Adipocyte (in vitro differentiated cells): Measurements from ENCODE around the gene ALOX15B.

ENCODE experiments used
- DNase-seq: peaks from one replicate; pipeline ENCODE4 v3.0.0-alpha.2; 2015; ENCODE audit warnings: low read depth
- H3K27me3 ChIP-seq: replicated peaks from 2 replicates; pipeline ENCODE4 v1.7.0; 2013; ENCODE audit warnings: mild to moderate bottlenecking, low read length, moderate library complexity; ENCODE audit not compliant: control insufficient read depth, insufficient read depth
- H3K36me3 ChIP-seq: 2 replicates; pipeline ENCODE4 v1.7.0; 2013; ENCODE audit warnings: low read length, mild to moderate bottlenecking, moderate library complexity; ENCODE audit not compliant: control insufficient read depth, insufficient read depth, severe bottlenecking
- H3K4me1 ChIP-seq: 2 replicates; pipeline ENCODE4 v1.7.0; 2013; ENCODE audit warnings: mild to moderate bottlenecking, low read length, moderate library complexity; ENCODE audit not compliant: control insufficient read depth, insufficient read depth
- H3K4me3 ChIP-seq: 2 replicates; pipeline ENCODE4 v1.7.0; 2013; ENCODE audit warnings: mild to moderate bottlenecking, low read length, moderate library complexity
- H3K9ac ChIP-seq: 2 replicates; pipeline ENCODE4 v1.7.0; 2013; ENCODE audit warnings: mild to moderate bottlenecking, low read length, moderate library complexity
- H3K9me3 ChIP-seq: 2 replicates; pipeline ENCODE4 v1.7.0; 2013; ENCODE audit warnings: mild to moderate bottlenecking, low read length, moderate library complexity; ENCODE audit not compliant: control insufficient read depth

Gene ALOX15B, protein sequence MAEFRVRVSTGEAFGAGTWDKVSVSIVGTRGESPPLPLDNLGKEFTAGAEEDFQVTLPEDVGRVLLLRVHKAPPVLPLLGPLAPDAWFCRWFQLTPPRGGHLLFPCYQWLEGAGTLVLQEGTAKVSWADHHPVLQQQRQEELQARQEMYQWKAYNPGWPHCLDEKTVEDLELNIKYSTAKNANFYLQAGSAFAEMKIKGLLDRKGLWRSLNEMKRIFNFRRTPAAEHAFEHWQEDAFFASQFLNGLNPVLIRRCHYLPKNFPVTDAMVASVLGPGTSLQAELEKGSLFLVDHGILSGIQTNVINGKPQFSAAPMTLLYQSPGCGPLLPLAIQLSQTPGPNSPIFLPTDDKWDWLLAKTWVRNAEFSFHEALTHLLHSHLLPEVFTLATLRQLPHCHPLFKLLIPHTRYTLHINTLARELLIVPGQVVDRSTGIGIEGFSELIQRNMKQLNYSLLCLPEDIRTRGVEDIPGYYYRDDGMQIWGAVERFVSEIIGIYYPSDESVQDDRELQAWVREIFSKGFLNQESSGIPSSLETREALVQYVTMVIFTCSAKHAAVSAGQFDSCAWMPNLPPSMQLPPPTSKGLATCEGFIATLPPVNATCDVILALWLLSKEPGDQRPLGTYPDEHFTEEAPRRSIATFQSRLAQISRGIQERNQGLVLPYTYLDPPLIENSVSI

GRCh38 chr17:8038954-8039610 is at the start of gene ALOX15B:
ALOX15B (plus strand) TSS chr17:8039059; CDS start chr17:8039156, 97 bp downstream.
- H3K36me3 ChIP-seq = no peaks in the 10 kb centered on the region
- H3K4me3 ChIP-seq = peak within 1 kb of the TSS; percentile 75
- DNase-seq = no peak
- no peaks in the 10 kb centered on the region for H3K9me3 ChIP-seq
- peaks cover 3% of the 10 kb centered on the region for H3K27me3 ChIP-seq
- H3K4me1 ChIP-seq = peaks cover 31% of the 10 kb centered on the region
- H3K9ac ChIP-seq = peak within 1 kb of the TSS; percentile 78

GRCh38 chr17:7989781-7990655 is 48.8 kb upstream of the ALOX15B start:
- Histone ChIP-seq H3K4me1 (peaks cover 18% of the 10 kb centered on the region), H3K27me3 (no peaks in the 10 kb centered on the region), H3K9ac (peak overlapping the region; percentile 81), H3K9me3 (no peaks in the 10 kb centered on the region), H3K4me3 (peak overlapping the region; percentile 83), H3K36me3 (no peaks in the 10 kb centered on the region)
- peak; percentile 91 for DNase-seq

GRCh38 chr17:7992516-7992915 is 46.3 kb upstream of the ALOX15B start:
- Histone ChIP-seq H3K9me3 (no peaks in the 10 kb centered on the region), H3K27me3 (no peaks in the 10 kb centered on the region), H3K36me3 (no peaks in the 10 kb centered on the region), H3K9ac (no peak overlapping the region), H3K4me1 (peaks cover 7% of the 10 kb centered on the region), H3K4me3 (no peak overlapping the region)
- DNase-seq = no peak

GRCh38 chr17:7992924-7993323 is 45.9 kb upstream of the ALOX15B start:
- no peak overlapping the region for H3K4me3 ChIP-seq
- peaks cover 5% of the 10 kb centered on the region for H3K4me1 ChIP-seq
- H3K9me3 ChIP-seq = no peaks in the 10 kb centered on the region
- no peak overlapping the region for H3K9ac ChIP-seq
- DNase-seq = no peak
- no peaks in the 10 kb centered on the region for H3K36me3 ChIP-seq
- no peaks in the 10 kb centered on the region for H3K27me3 ChIP-seq

DNA sequence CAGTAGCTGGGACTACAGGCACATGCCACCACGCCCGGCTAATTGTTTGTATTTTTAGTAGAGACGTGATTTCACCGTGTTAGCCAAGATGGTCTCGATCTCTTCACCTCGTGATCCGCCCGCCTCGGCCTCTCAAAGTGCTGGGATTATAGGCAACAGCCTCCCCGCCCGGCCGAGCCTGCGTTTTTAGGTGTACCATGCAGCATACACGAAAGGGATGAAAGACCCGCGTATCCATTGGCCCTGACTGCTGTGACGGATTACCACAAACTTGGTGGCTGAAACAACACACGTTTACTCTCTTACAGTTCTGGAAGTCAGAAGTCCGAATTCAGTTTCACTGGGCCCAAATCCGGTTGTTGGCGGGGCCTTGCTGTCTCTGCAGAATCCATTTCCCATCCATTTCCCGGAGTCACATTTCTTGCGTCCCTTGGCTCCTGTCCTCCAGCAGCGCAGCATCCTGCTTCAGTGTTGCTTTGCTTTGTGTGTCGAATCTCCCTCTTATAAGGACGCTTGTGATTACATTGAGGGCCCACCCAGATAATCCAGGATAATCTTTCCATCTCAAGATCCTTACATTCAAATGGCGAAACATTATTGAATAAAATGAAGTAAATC is 44.8 kb upstream of the ALOX15B start:
- no peak overlapping the region for H3K9ac ChIP-seq
- no peaks in the 10 kb centered on the region for H3K9me3 ChIP-seq
- H3K4me3 ChIP-seq = no peak overlapping the region
- no peaks in the 10 kb centered on the region for H3K36me3 ChIP-seq
- H3K27me3 ChIP-seq = no peaks in the 10 kb centered on the region
- peaks cover 5% of the 10 kb centered on the region for H3K4me1 ChIP-seq
- DNase-seq = no peak

DNA sequence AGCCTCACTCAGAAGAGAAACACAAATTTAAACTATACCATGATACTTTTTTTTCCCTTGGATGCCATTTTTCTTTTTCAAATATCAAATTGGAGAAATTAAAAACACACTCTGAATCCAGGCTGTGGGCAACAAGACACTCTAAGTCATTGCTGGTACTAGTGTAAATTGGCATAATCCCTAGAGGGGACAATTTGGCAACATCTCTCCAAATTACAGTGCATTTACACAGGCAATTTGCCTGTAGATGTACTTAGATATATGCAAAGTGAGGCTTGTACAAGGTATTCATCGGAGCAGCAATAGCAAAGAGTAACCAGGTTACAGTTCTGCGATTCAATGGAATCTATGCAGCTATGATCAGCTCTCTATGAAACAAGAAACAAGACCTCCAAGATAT is 43.1 kb upstream of the ALOX15B start:
- H3K36me3 ChIP-seq = no peaks in the 10 kb centered on the region
- no peak overlapping the region for H3K9ac ChIP-seq
- no peaks in the 10 kb centered on the region for H3K27me3 ChIP-seq
- no peak for DNase-seq
- H3K4me3 ChIP-seq = no peak overlapping the region
- no peaks in the 10 kb centered on the region for H3K9me3 ChIP-seq
- H3K4me1 ChIP-seq = no peaks in the 10 kb centered on the region

DNA sequence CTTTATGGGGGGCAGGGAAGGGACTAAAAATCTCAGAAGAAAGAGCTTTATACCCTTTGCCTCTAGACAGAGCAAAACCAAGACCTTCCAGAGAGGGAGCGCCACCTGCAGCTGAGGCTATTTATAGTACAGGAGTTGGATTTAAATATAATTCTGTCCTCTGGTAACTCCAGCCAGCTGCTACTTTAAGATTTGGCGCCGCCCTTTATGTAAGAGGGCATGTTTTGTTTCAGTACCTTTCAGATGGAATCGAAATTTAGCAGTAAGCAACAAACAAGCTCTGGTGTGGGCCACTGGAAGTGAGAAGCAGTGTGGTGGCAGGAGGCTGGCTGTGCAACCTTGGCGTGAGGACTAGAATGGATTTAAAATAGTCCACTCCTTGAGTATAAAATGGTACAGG is 41.7 kb upstream of the ALOX15B start:
- H3K4me1 ChIP-seq = no peaks in the 10 kb centered on the region
- peaks cover 4% of the 10 kb centered on the region for H3K27me3 ChIP-seq
- peak; percentile 57 for DNase-seq
- peaks cover 7% of the 10 kb centered on the region for H3K9me3 ChIP-seq
- H3K36me3 ChIP-seq = no peaks in the 10 kb centered on the region
- H3K9ac ChIP-seq = no peak overlapping the region
- no peak overlapping the region for H3K4me3 ChIP-seq

GRCh38 chr17:8001976-8002720 is 36.7 kb upstream of the ALOX15B start, which contains the start of gene GUCY2D:
GUCY2D (plus strand) TSS chr17:8002615; CDS start chr17:8003048, 433 bp downstream.
- no peak within 1 kb of the TSS for H3K4me3 ChIP-seq
- DNase-seq = no peak
- H3K4me1 ChIP-seq = peaks cover 3% of the 10 kb centered on the region
- no peaks in the 10 kb centered on the region for H3K36me3 ChIP-seq
- no peak within 1 kb of the TSS for H3K9ac ChIP-seq
- H3K27me3 ChIP-seq = peaks cover 25% of the 10 kb centered on the region
- peaks cover 7% of the 10 kb centered on the region for H3K9me3 ChIP-seq

DNA sequence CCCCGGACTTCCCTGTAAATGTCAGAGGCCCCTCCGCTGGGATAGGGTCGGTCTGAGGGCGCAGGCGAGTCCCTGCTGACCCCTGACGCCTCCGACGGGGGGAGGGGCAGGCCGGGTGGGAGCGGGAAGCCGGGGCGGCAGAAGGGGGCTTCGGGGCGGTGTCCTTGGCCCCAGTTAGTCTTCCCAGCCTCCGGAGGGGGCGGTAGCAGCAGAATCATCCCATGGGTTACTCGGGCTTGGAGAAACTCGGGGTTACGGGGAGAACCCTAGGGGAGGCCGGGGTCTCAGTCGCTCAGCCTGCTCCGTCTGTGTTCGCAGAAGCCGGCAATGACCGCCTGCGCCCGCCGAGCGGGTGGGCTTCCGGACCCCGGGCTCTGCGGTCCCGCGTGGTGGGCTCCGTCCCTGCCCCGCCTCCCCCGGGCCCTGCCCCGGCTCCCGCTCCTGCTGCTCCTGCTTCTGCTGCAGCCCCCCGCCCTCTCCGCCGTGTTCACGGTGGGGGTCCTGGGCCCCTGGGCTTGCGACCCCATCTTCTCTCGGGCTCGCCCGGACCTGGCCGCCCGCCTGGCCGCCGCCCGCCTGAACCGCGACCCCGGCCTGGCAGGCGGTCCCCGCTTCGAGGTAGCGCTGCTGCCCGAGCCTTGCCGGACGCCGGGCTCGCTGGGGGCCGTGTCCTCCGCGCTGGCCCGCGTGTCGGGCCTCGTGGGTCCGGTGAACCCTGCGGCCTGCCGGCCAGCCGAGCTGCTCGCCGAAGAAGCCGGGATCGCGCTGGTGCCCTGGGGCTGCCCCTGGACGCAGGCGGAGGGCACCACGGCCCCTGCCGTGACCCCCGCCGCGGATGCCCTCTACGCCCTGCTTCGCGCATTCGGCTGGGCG is 35.9 kb upstream of the ALOX15B start:
- H3K9ac ChIP-seq = no peak overlapping the region
- H3K4me1 ChIP-seq = peaks cover 3% of the 10 kb centered on the region
- peaks cover 7% of the 10 kb centered on the region for H3K9me3 ChIP-seq
- H3K4me3 ChIP-seq = no peak overlapping the region
- DNase-seq = no peak
- peaks cover 25% of the 10 kb centered on the region for H3K27me3 ChIP-seq
- no peaks in the 10 kb centered on the region for H3K36me3 ChIP-seq
